DOHH2 (cell line): Measurements from ENCODE around the gene RBAK.

ENCODE experiments used
- H3F3A ChIP-seq: fragments of 200-600 bp; sonication (generic), shearing (Covaris generic); 2 replicates; pipeline ENCODE4 v1.6.0; 2016; ENCODE audit warnings: antibody characterized with exemption, mild to moderate bottlenecking; ENCODE audit not compliant: control insufficient read depth, insufficient read depth
- H3K27ac ChIP-seq: fragments of 200-600 bp; sonication (generic); 2 replicates; pipeline ENCODE4 v1.5.1; 2014; ENCODE audit warnings: low read depth, mild to moderate bottlenecking, low read length, moderate library complexity
- H3K27me3 ChIP-seq: fragments of 200-600 bp; sonication (generic); 2 replicates; pipeline ENCODE4 v1.6.1; 2014; ENCODE audit warnings: mild to moderate bottlenecking, low read length, mixed read lengths; ENCODE audit not compliant: control insufficient read depth
- H3K36me3 ChIP-seq: fragments of 200-600 bp; sonication (generic); 2 replicates; pipeline ENCODE4 v1.6.1; 2014; ENCODE audit warnings: mild to moderate bottlenecking, low read length, moderate library complexity, mixed read lengths; ENCODE audit not compliant: control insufficient read depth
- H3K4me1 ChIP-seq: fragments of 200-600 bp; sonication (generic); 2 replicates; pipeline ENCODE4 v1.6.1; 2014; ENCODE audit warnings: mild to moderate bottlenecking, low read length, mixed read lengths; ENCODE audit not compliant: control insufficient read depth
- H3K4me2 ChIP-seq: fragments of 200-600 bp; sonication (generic); 2 replicates; pipeline ENCODE4 v1.6.0; 2014; ENCODE audit warnings: mild to moderate bottlenecking, low read length, moderate library complexity
- H3K4me3 ChIP-seq: fragments of 200-600 bp; sonication (generic); 2 replicates; pipeline ENCODE4 v1.5.1; 2014; ENCODE audit warnings: mild to moderate bottlenecking, low read length, mixed read lengths
- H3K79me2 ChIP-seq: fragments of 200-600 bp; sonication (generic); 2 replicates; pipeline ENCODE4 v1.6.1; 2014; ENCODE audit warnings: mild to moderate bottlenecking, low read length, mixed read lengths; ENCODE audit not compliant: control insufficient read depth
- H3K9me2 ChIP-seq: fragments of 200-600 bp; sonication (generic); replicated peaks from 2 replicates; pipeline ENCODE4 v1.6.1; 2014; ENCODE audit warnings: mild to moderate bottlenecking, low read length, mixed read lengths; ENCODE audit not compliant: control insufficient read depth
- H3K9me3 ChIP-seq: fragments of 200-600 bp; sonication (generic); 2 replicates; pipeline ENCODE4 v1.6.1; 2014; ENCODE audit warnings: antibody characterized with exemption, low read length, mixed read lengths; ENCODE audit not compliant: control insufficient read depth, insufficient read depth
- H4K20me1 ChIP-seq: fragments of 200-600 bp; sonication (generic); 2 replicates; pipeline ENCODE4 v1.6.0; 2014; ENCODE audit warnings: low read depth, mild to moderate bottlenecking, antibody characterized with exemption, low read length, moderate library complexity; ENCODE audit not compliant: control insufficient read depth, insufficient read depth
- CTCF ChIP-seq: fragments of 200-600 bp; sonication (generic); IDR thresholded peaks from one replicate; pipeline ENCODE4 v1.5.1; 2014; ENCODE audit warnings: antibody characterized with exemption, mild to moderate bottlenecking, low read depth, low read length; ENCODE audit not compliant: poor library complexity, severe bottlenecking
- EZH2phosphoT487 ChIP-seq: fragments of 200-600 bp; sonication (generic); IDR thresholded peaks from 2 replicates; pipeline ENCODE4 v1.6.1; 2017; ENCODE audit warnings: borderline replicate concordance, mild to moderate bottlenecking, antibody characterized with exemption, low read length, moderate library complexity, mixed read lengths

The RBAK gene

GRCh38 chr7:5063698-5064097 lies 18.0 kb downstream of the RBAK start:
- H3F3A ChIP-seq = peaks cover 11% of the 10 kb centered on the region; the same call in 1 of the 2 replicates
- H3K4me1 ChIP-seq = no peaks in the 10 kb centered on the region
- no peaks in the 10 kb centered on the region for H3K9me2 ChIP-seq
- peaks cover 98% of the 10 kb centered on the region for H3K36me3 ChIP-seq
- no peak overlapping the region for H3K4me2 ChIP-seq
- TF ChIP-seq CTCF (no peak), EZH2phosphoT487 (no peak)
- no peaks in the 10 kb centered on the region for H3K27me3 ChIP-seq
- peaks cover 86% of the 10 kb centered on the region for H3K9me3 ChIP-seq
- no peaks in the 10 kb centered on the region for H3K79me2 ChIP-seq
- H3K4me3 ChIP-seq = no peak overlapping the region
- no peaks in the 10 kb centered on the region for H4K20me1 ChIP-seq
- no peak overlapping the region for H3K27ac ChIP-seq

DNA sequence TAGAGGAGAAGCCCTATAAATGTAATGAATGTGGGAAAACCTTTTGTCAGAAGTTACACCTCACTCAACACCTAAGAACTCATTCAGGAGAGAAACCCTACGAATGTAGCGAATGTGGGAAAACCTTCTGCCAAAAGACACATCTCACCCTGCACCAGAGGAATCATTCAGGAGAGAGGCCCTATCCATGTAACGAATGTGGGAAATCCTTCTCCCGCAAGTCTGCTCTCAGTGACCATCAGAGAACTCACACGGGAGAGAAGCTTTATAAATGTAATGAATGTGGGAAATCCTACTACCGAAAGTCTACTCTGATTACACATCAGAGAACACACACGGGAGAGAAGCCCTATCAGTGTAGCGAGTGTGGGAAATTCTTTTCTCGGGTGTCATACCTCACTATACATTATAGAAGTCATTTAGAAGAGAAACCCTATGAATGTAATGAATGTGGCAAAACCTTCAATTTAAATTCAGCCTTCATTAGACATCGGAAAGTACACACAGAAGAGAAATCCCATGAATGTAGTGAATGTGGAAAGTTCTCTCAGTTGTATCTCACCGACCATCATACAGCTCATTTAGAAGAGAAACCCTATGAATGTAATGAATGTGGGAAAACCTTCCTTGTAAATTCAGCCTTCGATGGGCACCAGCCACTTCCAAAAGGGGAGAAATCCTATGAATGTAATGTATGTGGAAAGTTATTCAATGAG lies 18.9 kb downstream of the RBAK start:
- Histone ChIP-seq H3K4me2 (no peak overlapping the region), H3K27me3 (no peaks in the 10 kb centered on the region), H3K9me3 (peaks cover 85% of the 10 kb centered on the region), H3K27ac (no peak overlapping the region), H4K20me1 (no peaks in the 10 kb centered on the region), H3K36me3 (peaks cover 89% of the 10 kb centered on the region), H3K4me1 (no peaks in the 10 kb centered on the region), H3F3A (peaks cover 14% of the 10 kb centered on the region; the same call in 1 of the 2 replicates), H3K79me2 (no peaks in the 10 kb centered on the region), H3K9me2 (no peaks in the 10 kb centered on the region), H3K4me3 (no peak overlapping the region)
- TF ChIP-seq CTCF (no peak), EZH2phosphoT487 (no peak)

GRCh38 chr7:5065107-5065407 lies 19.4 kb downstream of the RBAK start:
- Histone ChIP-seq H3K4me3 (no peak overlapping the region), H3K27me3 (no peaks in the 10 kb centered on the region), H3K4me1 (no peaks in the 10 kb centered on the region), H3K79me2 (no peaks in the 10 kb centered on the region), H3K9me2 (no peaks in the 10 kb centered on the region), H4K20me1 (no peaks in the 10 kb centered on the region), H3K4me2 (no peak overlapping the region), H3F3A (peaks cover 14% of the 10 kb centered on the region; the same call in 1 of the 2 replicates), H3K36me3 (peaks cover 84% of the 10 kb centered on the region), H3K27ac (no peak overlapping the region), H3K9me3 (peaks cover 80% of the 10 kb centered on the region)
- TF ChIP-seq CTCF = no peak
